CD4-positive, alpha-beta T cell (primary cell): ENCODE results near the gene LPP. TPM values are rescaled to one million over a fixed set of nuclear protein-coding genes. Genes with fewer than 3 reads are reported as not detected.

ENCODE experiments used
- ATAC-seq: fragments of 200-7000 bp; cut with Tn5 transposase; one replicate; pipeline ENCODE4 v1.10.0; 2022; ENCODE audit warnings: mild to moderate bottlenecking; ENCODE audit not compliant: poor library complexity
- CTCF ChIA-PET: fragments of 350-600 bp; sonication (Branson Sonifier 250); formaldehyde crosslinking; loops from one replicate; lab custom pipeline; 2021; ENCODE audit warnings: antibody characterized with exemption, inconsistent platforms; lab: Charles Lee
- POLR2A ChIA-PET: fragments of 350-600 bp; sonication (Branson Sonifier 250); formaldehyde crosslinking; loops from one replicate; lab custom pipeline; 2021; ENCODE audit warnings: antibody characterized with exemption, inconsistent platforms; lab: Charles Lee
- DNase-seq, 14 experiments: peaks; one replicate each; pipeline ENCODE4 v3.0.0-alpha.2; 2013 to 2020; ENCODE audit warnings: mixed read lengths in 2 of 14
- H3K27ac ChIP-seq, 2 donors: one replicate each; pipeline versions ENCODE4 v1.5.1 to v1.7.0; 2013; ENCODE audit warnings: low read length in 2 of 2, low read depth in 1 of 2, mild to moderate bottlenecking in 1 of 2
- H3K27me3 ChIP-seq, 2 experiments: 1 replicate in 1 of 2; 2 replicates in 1 of 2; pipeline versions ENCODE4 v1.6.1 to v1.7.0; 2013; ENCODE audit warnings: low read length in 2 of 2, control low read depth in 1 of 2, mild to moderate bottlenecking in 1 of 2, moderate library complexity in 1 of 2; ENCODE audit not compliant: insufficient read depth in 2 of 2, control insufficient read depth in 1 of 2
- H3K36me3 ChIP-seq: one replicate; pipeline ENCODE4 v1.6.1; 2013; ENCODE audit warnings: low read length, control low read depth; ENCODE audit not compliant: insufficient read depth
- H3K4me1 ChIP-seq: one replicate; pipeline ENCODE4 v1.6.1; 2013; ENCODE audit warnings: low read length, control low read depth; ENCODE audit not compliant: insufficient read depth
- H3K4me3 ChIP-seq: one replicate; pipeline ENCODE4 v1.5.1; 2013; ENCODE audit warnings: mild to moderate bottlenecking, low read length, moderate library complexity
- H3K9me3 ChIP-seq, 2 experiments: 1 replicate in 1 of 2; 2 replicates in 1 of 2; pipeline versions ENCODE4 v1.6.1 to v1.7.0; 2013; ENCODE audit warnings: low read length in 2 of 2, mild to moderate bottlenecking in 2 of 2, control low read depth in 1 of 2, moderate library complexity in 1 of 2; ENCODE audit not compliant: control insufficient read depth in 1 of 2, insufficient read depth in 1 of 2
- H3K27ac Mint-ChIP-seq: one replicate; pipeline ENCODE4 v1.8.0; 2020; ENCODE audit warnings: mixed read lengths
- H3K27me3 Mint-ChIP-seq: one replicate; pipeline ENCODE4 v1.8.0; 2021; ENCODE audit warnings: mixed read lengths
- H3K36me3 Mint-ChIP-seq: one replicate; pipeline ENCODE4 v1.8.0; 2021; ENCODE audit warnings: low read depth, mixed read lengths
- H3K4me1 Mint-ChIP-seq: one replicate; pipeline ENCODE4 v1.8.0; 2021; ENCODE audit warnings: low read depth, mixed read lengths
- H3K4me3 Mint-ChIP-seq: one replicate; pipeline ENCODE4 v1.8.0; 2020; ENCODE audit warnings: mild to moderate bottlenecking, mixed read lengths
- H3K9me3 Mint-ChIP-seq: one replicate; pipeline ENCODE4 v1.8.0; 2020; ENCODE audit warnings: mixed read lengths
- intact Hi-C, 2 experiments: fragments of 100-400 bp; cut with DNase I in 1 of 2; cut with micrococcal nuclease in 1 of 2; formaldehyde crosslinking; loops; one replicate each; pipeline versions ENCODE4 v1.15.1 to v1.9.0; 2023 to 2025; cut with DNase I, micrococcal nuclease
- total RNA-seq, 174 experiments: library from RNA in 2 of 174; stranded (reverse) in 2 of 174; gene quantifications; one replicate each; pipeline ENCODE4 v1.2.3 and lab custom pipeline; 2021 to 2026
- TF ChIP-seq, protein P1 (sequence below): fragments of 200-600 bp; IDR thresholded peaks from one replicate; pipeline ENCODE4 v1.8.0; 2022; ENCODE audit warnings: antibody characterized with exemption, mild to moderate bottlenecking

The LPP gene
- total RNA-seq, 2 experiments from 2014 or later: 45.6 to 45.9 TPM

GRCh38 chr3:188106887-188107830 is 46.8 kb upstream of the LPP start:
- H3K27ac Mint-ChIP-seq: no peak overlapping the region
- H3K36me3 Mint-ChIP-seq: no peaks in the 10 kb centered on the region
- Histone ChIP-seq H3K27ac (no peak overlapping the region), H3K36me3 (no peaks in the 10 kb centered on the region), H3K4me3 (no peak overlapping the region), H3K4me1 (no peaks in the 10 kb centered on the region), H3K27me3 (no peaks in the 10 kb centered on the region), H3K9me3 (no peaks in the 10 kb centered on the region)
- no peaks in the 10 kb centered on the region for H3K27me3 Mint-ChIP-seq
- CTCF ChIA-PET: no interaction called here
- H3K4me3 Mint-ChIP-seq: no peak overlapping the region
- intact Hi-C loops: no loop called here
- ATAC-seq: no peak
- H3K9me3 Mint-ChIP-seq: no peaks in the 10 kb centered on the region
- H3K4me1 Mint-ChIP-seq: no peaks in the 10 kb centered on the region
- TF ChIP-seq, protein P1, sequence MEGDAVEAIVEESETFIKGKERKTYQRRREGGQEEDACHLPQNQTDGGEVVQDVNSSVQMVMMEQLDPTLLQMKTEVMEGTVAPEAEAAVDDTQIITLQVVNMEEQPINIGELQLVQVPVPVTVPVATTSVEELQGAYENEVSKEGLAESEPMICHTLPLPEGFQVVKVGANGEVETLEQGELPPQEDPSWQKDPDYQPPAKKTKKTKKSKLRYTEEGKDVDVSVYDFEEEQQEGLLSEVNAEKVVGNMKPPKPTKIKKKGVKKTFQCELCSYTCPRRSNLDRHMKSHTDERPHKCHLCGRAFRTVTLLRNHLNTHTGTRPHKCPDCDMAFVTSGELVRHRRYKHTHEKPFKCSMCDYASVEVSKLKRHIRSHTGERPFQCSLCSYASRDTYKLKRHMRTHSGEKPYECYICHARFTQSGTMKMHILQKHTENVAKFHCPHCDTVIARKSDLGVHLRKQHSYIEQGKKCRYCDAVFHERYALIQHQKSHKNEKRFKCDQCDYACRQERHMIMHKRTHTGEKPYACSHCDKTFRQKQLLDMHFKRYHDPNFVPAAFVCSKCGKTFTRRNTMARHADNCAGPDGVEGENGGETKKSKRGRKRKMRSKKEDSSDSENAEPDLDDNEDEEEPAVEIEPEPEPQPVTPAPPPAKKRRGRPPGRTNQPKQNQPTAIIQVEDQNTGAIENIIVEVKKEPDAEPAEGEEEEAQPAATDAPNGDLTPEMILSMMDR: no peak
- POLR2A ChIA-PET: no interaction called here
- DNase-seq: no peak

DNA sequence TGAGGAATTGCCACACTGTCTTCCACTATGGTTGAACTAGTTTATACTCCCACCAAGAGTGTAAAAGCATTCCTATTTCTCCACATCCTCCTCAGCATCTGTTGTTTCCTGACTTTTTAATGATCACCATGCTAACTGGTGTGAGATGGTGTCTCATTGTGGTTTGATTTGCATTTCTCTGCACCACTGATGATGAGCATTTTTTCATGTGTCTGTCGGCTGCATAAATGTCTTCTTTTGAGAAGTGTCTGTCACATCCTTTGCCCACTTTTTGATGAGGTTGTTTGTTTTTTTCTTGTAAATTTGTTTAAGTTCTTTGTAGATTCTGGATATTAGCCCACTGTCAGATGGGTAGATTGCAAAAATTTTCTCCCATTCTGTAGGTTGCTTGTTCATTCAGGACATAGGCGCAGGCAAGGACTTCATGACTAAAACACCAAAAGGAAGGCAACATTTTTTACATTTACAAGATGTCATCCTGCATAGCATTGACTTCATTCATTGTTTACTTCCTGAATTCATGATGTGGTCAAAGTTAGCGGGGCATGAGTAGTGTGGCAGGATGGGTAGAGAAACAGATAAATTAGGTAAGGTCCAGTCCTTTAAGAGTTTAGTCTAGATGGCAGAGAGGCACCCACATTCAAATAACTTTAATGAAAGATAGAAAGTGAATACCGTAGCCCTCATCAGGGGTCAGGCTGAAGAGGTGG is 45.1 kb upstream of the LPP start:
- ATAC-seq (no peak), DNase-seq (no peak)
- H3K4me3 Mint-ChIP-seq: no peak overlapping the region
- CTCF ChIA-PET: no interaction called here
- Histone ChIP-seq H3K9me3 (no peaks in the 10 kb centered on the region), H3K36me3 (no peaks in the 10 kb centered on the region), H3K27me3 (no peaks in the 10 kb centered on the region), H3K4me3 (no peak overlapping the region), H3K4me1 (no peaks in the 10 kb centered on the region), H3K27ac (no peak overlapping the region)
- H3K36me3 Mint-ChIP-seq: no peaks in the 10 kb centered on the region
- POLR2A ChIA-PET: no interaction called here
- no peaks in the 10 kb centered on the region for H3K9me3 Mint-ChIP-seq
- no peaks in the 10 kb centered on the region for H3K27me3 Mint-ChIP-seq
- intact Hi-C loops: no loop called here
- H3K4me1 Mint-ChIP-seq: no peaks in the 10 kb centered on the region
- H3K27ac Mint-ChIP-seq: no peak overlapping the region
- TF ChIP-seq, protein P1: no peak

DNA sequence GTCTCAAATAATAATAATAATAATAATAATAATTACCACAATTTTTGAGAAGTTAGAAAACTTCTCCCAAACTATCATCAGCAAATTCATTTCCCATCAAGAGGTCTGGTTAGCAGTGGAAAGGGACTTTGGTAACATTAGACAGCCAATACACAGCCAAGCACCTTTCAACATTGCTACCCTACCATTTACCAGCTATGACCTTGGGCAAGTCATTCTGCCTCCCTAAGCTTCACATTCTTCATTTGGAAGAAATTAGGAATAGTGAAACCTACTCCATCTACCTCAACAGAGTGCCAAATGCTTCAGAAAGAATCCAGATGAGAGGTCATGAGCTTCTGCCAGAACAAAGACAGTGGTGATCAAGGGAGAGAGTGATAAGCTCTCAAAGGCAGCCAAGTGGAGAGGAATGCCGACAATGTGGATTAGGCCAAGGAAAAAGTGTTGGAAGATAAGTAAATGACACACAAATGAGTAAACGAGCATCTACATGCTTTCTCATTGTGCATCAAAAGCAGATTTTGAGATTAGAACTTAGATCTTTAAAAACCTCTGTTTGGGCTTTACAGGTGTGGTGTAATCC is 42.9 kb upstream of the LPP start:
- CTCF ChIA-PET: no interaction called here
- no peak overlapping the region for H3K4me3 Mint-ChIP-seq
- no peak for ATAC-seq
- POLR2A ChIA-PET: no interaction called here
- no peaks in the 10 kb centered on the region for H3K9me3 ChIP-seq
- H3K4me1 ChIP-seq: no peaks in the 10 kb centered on the region
- DNase-seq: no peak
- H3K27ac Mint-ChIP-seq: no peak overlapping the region
- no peaks in the 10 kb centered on the region for H3K27me3 ChIP-seq
- H3K9me3 Mint-ChIP-seq: no peaks in the 10 kb centered on the region
- H3K4me3 ChIP-seq: no peak overlapping the region
- no peak overlapping the region for H3K27ac ChIP-seq
- TF ChIP-seq, protein P1: no peak
- intact Hi-C loops: no loop called here
- H3K36me3 ChIP-seq: no peaks in the 10 kb centered on the region
- H3K27me3 Mint-ChIP-seq: no peaks in the 10 kb centered on the region
- H3K36me3 Mint-ChIP-seq: no peaks in the 10 kb centered on the region
- no peaks in the 10 kb centered on the region for H3K4me1 Mint-ChIP-seq
